Stomach (tissue), 4 donors: ENCODE data around the gene TXNDC11.

Source experiments
- EP300 ChIP-seq: sonication (generic); formaldehyde crosslinking; IDR thresholded peaks from one replicate; pipeline ENCODE4 v1.6.1; 2017; ENCODE audit warnings: antibody characterized with exemption
- TF ChIP-seq, protein P1 (sequence below), 7 experiments: fragments of 450-650 bp in 4 of 7; fragments of 200-600 bp in 3 of 7; sonication (generic) in 3 of 7; IDR thresholded peaks; one replicate each; pipeline ENCODE4 v1.5.1; 2016 to 2019; ENCODE audit warnings: antibody characterized with exemption in 7 of 7, control low read depth in 2 of 7, mild to moderate bottlenecking in 1 of 7

DNA sequence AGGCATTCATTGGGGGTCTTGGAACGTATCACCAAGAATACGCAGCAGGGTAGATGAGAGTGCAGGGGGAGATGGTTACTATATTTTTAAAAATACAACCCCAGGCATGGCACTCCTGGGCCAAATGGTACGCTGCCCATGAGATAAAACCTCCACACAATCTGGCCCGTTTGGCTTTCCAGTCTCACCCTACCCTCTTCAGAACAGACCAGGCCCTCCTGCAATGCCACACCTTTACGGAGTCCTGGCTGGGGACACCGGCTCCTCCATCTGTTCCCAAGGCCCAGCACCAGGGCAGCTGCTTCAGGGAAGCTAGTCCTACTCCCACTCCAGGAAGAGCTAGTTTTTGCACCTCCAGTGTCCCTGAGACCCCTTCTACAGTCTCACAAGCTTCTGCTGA, 50.0 kb downstream of the TXNDC11 start:
- TF ChIP-seq, protein P1, sequence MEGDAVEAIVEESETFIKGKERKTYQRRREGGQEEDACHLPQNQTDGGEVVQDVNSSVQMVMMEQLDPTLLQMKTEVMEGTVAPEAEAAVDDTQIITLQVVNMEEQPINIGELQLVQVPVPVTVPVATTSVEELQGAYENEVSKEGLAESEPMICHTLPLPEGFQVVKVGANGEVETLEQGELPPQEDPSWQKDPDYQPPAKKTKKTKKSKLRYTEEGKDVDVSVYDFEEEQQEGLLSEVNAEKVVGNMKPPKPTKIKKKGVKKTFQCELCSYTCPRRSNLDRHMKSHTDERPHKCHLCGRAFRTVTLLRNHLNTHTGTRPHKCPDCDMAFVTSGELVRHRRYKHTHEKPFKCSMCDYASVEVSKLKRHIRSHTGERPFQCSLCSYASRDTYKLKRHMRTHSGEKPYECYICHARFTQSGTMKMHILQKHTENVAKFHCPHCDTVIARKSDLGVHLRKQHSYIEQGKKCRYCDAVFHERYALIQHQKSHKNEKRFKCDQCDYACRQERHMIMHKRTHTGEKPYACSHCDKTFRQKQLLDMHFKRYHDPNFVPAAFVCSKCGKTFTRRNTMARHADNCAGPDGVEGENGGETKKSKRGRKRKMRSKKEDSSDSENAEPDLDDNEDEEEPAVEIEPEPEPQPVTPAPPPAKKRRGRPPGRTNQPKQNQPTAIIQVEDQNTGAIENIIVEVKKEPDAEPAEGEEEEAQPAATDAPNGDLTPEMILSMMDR (IDR thresholded peaks at IDR 0.05), result no peak
- TF ChIP-seq EP300, result no peak
